ENCODE results near the gene CSTPP1. TPM values are rescaled to one million over a fixed set of nuclear protein-coding genes. Genes with fewer than 3 reads are reported as not detected.

CSTPP1 gene
- total and polyA plus RNA-seq, 4 donors, result 12.5 to 26.0 (median 20.9) TPM

DNA sequence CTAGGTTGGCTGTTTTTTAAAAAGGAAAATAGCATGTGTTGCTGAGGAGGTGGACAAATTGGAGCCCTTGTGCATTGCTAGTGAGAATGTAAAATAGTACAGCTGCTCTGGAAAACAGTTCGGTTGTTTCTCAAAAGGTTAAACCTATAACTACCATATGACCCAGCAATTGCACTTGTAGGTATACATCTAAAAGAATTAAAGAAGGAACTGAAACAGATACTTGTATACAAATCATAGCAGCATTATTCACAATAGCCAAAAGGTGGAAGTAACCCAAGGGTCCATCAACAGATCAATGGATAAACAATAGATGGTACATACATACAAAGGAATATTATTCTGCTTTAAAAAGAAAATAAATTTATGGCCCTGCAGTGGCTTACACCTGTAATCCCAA is 111.4 kb downstream of the CSTPP1 start:
- H3K27ac ChIP-seq (ENCODE audit: low read depth in 1 of 2, low read length in 2 of 2), result no peak overlapping the region
- no peaks in the 10 kb centered on the region for H3K9me3 ChIP-seq (ENCODE audit: control insufficient read depth, low read length)
- H3K4me1 ChIP-seq (ENCODE audit: control insufficient read depth in 1 of 2, insufficient read depth in 2 of 2, low read length in 2 of 2), result peaks cover 0 to 5% of the 10 kb centered on the region in 2 donors
- intact Hi-C loops (cut with DNase I), result no loop called here
- no peak for DNase-seq
- no peaks in the 10 kb centered on the region for H3K36me3 ChIP-seq (ENCODE audit: control insufficient read depth in 1 of 2, insufficient read depth in 2 of 2, low read length in 1 of 2)
- no peak for ATAC-seq (ENCODE audit: low FRiP score)
- 97% methylated on average over 1 of the region's 1 CpG for WGBS, 2 donors
- no peaks in the 10 kb centered on the region for H3K27me3 ChIP-seq (ENCODE audit: control insufficient read depth in 1 of 2, insufficient read depth in 2 of 2, low read length in 1 of 2)
- H3K4me3 ChIP-seq (ENCODE audit: low read length in 2 of 2), result no peak overlapping the region

DNA sequence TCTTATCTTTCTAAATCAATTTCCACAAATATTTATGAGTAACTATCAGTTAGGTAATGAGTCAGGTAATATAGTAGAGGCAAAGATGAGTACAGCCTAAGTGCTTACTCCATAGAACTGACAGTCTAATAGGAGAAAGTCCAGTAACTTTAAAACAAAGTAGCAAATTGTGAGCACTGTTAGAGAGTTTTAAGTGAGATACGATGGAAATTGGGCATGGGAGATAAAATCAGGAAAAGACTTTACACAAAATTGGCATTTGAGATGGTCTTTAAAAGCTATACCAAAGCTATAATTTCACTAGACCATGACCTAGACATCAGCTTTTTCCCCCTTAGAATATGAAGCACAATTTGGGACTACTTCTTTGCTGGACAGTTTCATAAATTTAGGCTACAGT is 113.7 kb downstream of the CSTPP1 start:
- Histone ChIP-seq H3K4me3 (ENCODE audit: low read length in 2 of 2) (no peak overlapping the region), H3K36me3 (ENCODE audit: control insufficient read depth in 1 of 2, insufficient read depth in 2 of 2, low read length in 1 of 2) (no peaks in the 10 kb centered on the region), H3K27me3 (ENCODE audit: control insufficient read depth in 1 of 2, insufficient read depth in 2 of 2, low read length in 1 of 2) (no peaks in the 10 kb centered on the region), H3K4me1 (ENCODE audit: control insufficient read depth in 1 of 2, insufficient read depth in 2 of 2, low read length in 2 of 2) (peaks cover 0 to 5% of the 10 kb centered on the region in 2 donors), H3K27ac (ENCODE audit: low read depth in 1 of 2, low read length in 2 of 2) (no peak overlapping the region), H3K9me3 (ENCODE audit: control insufficient read depth, low read length) (no peaks in the 10 kb centered on the region)
- ATAC-seq (ENCODE audit: low FRiP score) (no peak), DNase-seq (no peak)
- 97 to 100% methylated on average over 1 of the region's 1 CpG for WGBS, 2 donors
- intact Hi-C loops (cut with DNase I), result no loop called here

DNA sequence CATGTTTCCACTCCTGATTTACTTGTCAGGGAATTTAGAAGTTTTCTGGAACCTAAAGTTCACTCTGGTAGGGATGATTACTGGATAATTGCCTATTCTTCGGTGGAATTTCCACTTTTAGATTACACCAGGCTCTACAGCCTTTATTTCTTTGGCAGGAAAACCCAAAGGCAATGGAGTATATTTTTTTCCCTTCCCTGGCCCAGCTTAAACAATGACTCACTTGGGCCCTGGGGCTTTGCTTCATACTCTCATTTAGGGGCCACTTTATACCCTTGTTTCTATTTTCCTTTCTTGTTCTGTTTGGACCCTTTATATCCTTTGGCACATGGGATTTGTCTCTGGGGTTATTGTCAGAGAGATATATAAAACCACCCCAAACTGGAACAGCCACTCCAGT is 114.7 kb downstream of the CSTPP1 start:
- Histone ChIP-seq H3K27ac (ENCODE audit: low read depth in 1 of 2, low read length in 2 of 2) (peak overlapping the region in 1 of 2 donors; percentile 96), H3K9me3 (ENCODE audit: control insufficient read depth, low read length) (no peaks in the 10 kb centered on the region), H3K4me3 (ENCODE audit: low read length in 2 of 2) (no peak overlapping the region), H3K4me1 (ENCODE audit: control insufficient read depth in 1 of 2, insufficient read depth in 2 of 2, low read length in 2 of 2) (peaks cover 0 to 5% of the 10 kb centered on the region in 2 donors), H3K36me3 (ENCODE audit: control insufficient read depth in 1 of 2, insufficient read depth in 2 of 2, low read length in 1 of 2) (no peaks in the 10 kb centered on the region), H3K27me3 (ENCODE audit: control insufficient read depth in 1 of 2, insufficient read depth in 2 of 2, low read length in 1 of 2) (no peaks in the 10 kb centered on the region)
- intact Hi-C loops (cut with DNase I), result no loop called here
- no peak for DNase-seq
- ATAC-seq (ENCODE audit: low FRiP score), result peak; percentile 89
- 0 to 6% methylated on average over 1 of the region's 1 CpG for WGBS, 2 donors

DNA sequence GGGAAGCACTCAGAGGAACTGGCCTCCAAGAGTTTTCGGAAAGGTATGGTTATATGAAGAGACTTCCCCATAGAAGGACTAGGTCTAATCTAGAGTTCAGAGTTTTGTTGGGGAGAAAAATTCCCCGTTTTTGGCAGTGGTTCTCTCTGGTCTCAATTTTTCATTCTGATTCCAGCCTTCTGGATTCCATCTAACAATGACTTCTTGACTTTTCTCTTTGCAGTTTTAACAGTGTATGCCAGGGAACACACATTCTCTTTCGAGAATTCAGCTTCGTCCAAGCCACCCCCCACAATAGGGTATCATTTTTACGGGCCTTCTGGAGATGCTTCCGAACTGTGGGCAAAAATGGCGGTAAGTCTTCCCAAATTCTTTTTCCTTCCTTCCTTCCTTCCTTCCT is 115.6 kb downstream of the CSTPP1 start:
- H3K4me1 ChIP-seq (ENCODE audit: control insufficient read depth in 1 of 2, insufficient read depth in 2 of 2, low read length in 2 of 2), result peaks cover 0 to 5% of the 10 kb centered on the region in 2 donors
- H3K36me3 ChIP-seq (ENCODE audit: control insufficient read depth in 1 of 2, insufficient read depth in 2 of 2, low read length in 1 of 2), result no peaks in the 10 kb centered on the region
- peak; percentile 17 for ATAC-seq (ENCODE audit: low FRiP score)
- no peak for DNase-seq
- no peak overlapping the region for H3K4me3 ChIP-seq (ENCODE audit: low read length in 2 of 2)
- no peak overlapping the region for H3K27ac ChIP-seq (ENCODE audit: low read depth in 1 of 2, low read length in 2 of 2)
- H3K27me3 ChIP-seq (ENCODE audit: control insufficient read depth in 1 of 2, insufficient read depth in 2 of 2, low read length in 1 of 2), result no peaks in the 10 kb centered on the region
- 74 to 78% methylated on average over 7 of the region's 7 CpGs for WGBS, 2 donors
- no peaks in the 10 kb centered on the region for H3K9me3 ChIP-seq (ENCODE audit: control insufficient read depth, low read length)
- intact Hi-C loops (cut with DNase I), result no loop called here

DNA sequence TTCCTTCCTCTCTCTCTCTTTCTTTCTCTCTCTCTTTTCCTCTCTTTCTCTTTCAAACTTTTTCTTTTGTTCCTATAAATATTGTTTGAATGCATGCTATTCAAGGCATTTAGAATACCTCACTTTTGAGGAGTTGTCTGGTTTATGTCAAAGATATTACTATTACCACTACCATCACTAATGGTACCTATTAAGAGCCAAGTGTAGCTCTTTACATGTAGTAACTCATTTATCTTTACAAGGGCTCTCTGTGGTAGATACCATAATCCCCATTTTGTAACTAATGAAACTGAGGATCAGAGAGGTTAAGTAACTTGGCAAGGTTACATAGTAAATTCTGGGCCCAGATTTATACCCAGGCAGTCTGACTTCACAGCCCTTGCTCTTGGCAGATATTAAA is 116.0 kb downstream of the CSTPP1 start:
- ATAC-seq (ENCODE audit: low FRiP score) (no peak), DNase-seq (no peak)
- Histone ChIP-seq H3K9me3 (ENCODE audit: control insufficient read depth, low read length) (no peaks in the 10 kb centered on the region), H3K27me3 (ENCODE audit: control insufficient read depth in 1 of 2, insufficient read depth in 2 of 2, low read length in 1 of 2) (no peaks in the 10 kb centered on the region), H3K4me1 (ENCODE audit: control insufficient read depth in 1 of 2, insufficient read depth in 2 of 2, low read length in 2 of 2) (peaks cover 0 to 5% of the 10 kb centered on the region in 2 donors), H3K4me3 (ENCODE audit: low read length in 2 of 2) (no peak overlapping the region), H3K36me3 (ENCODE audit: control insufficient read depth in 1 of 2, insufficient read depth in 2 of 2, low read length in 1 of 2) (no peaks in the 10 kb centered on the region), H3K27ac (ENCODE audit: low read depth in 1 of 2, low read length in 2 of 2) (no peak overlapping the region)
- intact Hi-C loops (cut with DNase I), result no loop called here

DNA sequence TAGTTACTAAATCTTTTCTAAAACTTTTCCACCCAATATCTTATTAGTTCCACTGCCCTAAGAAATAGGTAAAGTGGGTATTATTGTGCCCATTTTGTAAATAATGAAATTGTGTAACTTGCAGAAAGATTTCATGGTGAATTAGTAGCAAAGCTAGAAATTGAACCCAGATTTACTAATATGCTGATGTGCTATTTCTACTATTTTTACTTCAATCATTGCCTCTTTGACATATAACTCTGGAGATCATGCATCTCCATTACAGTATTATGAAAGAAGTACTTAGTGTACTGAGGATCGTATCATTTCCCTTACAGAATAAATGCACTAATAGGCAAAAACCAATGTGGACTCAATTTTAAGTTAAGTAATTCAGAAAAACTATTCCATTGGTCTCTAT is 119.0 kb downstream of the CSTPP1 start:
- Histone ChIP-seq H3K27ac (ENCODE audit: low read depth in 1 of 2, low read length in 2 of 2) (no peak overlapping the region), H3K4me1 (ENCODE audit: control insufficient read depth in 1 of 2, insufficient read depth in 2 of 2, low read length in 2 of 2) (peaks cover 0 to 5% of the 10 kb centered on the region in 2 donors), H3K4me3 (ENCODE audit: low read length in 2 of 2) (no peak overlapping the region), H3K27me3 (ENCODE audit: control insufficient read depth in 1 of 2, insufficient read depth in 2 of 2, low read length in 1 of 2) (no peaks in the 10 kb centered on the region), H3K9me3 (ENCODE audit: control insufficient read depth, low read length) (no peaks in the 10 kb centered on the region), H3K36me3 (ENCODE audit: control insufficient read depth in 1 of 2, insufficient read depth in 2 of 2, low read length in 1 of 2) (no peaks in the 10 kb centered on the region)
- WGBS, 2 donors, result 95 to 96% methylated on average over 1 of the region's 1 CpG
- DNase-seq (no peak), ATAC-seq (ENCODE audit: low FRiP score) (no peak)
- intact Hi-C loops (cut with DNase I), result no loop called here

DNA sequence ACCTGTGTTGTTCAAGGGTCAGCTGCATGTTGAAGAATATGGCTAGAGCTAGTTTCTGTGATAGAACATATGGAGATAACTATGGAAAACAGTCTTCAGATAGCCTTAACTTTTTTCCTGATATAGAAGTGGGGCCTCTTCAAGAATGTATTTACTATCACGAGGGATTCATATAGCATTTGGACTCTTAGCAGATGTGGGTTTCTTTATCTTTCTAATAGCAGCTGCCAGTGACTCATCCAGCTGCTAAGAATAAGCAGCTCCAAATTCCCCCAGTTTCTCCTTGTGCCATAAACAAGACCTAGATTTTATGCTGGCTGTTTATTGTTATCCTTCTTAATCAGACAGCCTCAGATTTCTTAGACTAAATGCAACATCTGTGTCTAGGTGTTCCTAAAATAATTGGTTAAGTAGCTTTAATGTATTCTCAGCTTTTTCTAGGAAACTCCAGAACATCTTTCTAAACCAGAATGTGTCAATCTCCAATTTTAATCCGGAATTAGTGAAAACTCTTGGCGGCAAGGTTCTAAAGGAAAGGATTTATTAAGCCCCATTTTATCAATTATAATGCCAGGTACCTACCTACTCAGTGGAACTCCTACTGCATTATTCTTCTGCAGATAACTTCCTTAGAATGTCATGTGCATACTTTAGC is 119.8 kb downstream of the CSTPP1 start:
- no peaks in the 10 kb centered on the region for H3K9me3 ChIP-seq (ENCODE audit: control insufficient read depth, low read length)
- ATAC-seq (ENCODE audit: low FRiP score), result no peak
- no peak overlapping the region for H3K4me3 ChIP-seq (ENCODE audit: low read length in 2 of 2)
- no peaks in the 10 kb centered on the region for H3K27me3 ChIP-seq (ENCODE audit: control insufficient read depth in 1 of 2, insufficient read depth in 2 of 2, low read length in 1 of 2)
- peaks cover 0 to 5% of the 10 kb centered on the region in 2 donors for H3K4me1 ChIP-seq (ENCODE audit: control insufficient read depth in 1 of 2, insufficient read depth in 2 of 2, low read length in 2 of 2)
- WGBS, 2 donors, result 70 to 72% methylated on average over 3 of the region's 3 CpGs
- no peak for DNase-seq
- no peaks in the 10 kb centered on the region for H3K36me3 ChIP-seq (ENCODE audit: control insufficient read depth in 1 of 2, insufficient read depth in 2 of 2, low read length in 1 of 2)
- intact Hi-C loops (cut with DNase I), result no loop called here
- H3K27ac ChIP-seq (ENCODE audit: low read depth in 1 of 2, low read length in 2 of 2), result no peak overlapping the region

DNA sequence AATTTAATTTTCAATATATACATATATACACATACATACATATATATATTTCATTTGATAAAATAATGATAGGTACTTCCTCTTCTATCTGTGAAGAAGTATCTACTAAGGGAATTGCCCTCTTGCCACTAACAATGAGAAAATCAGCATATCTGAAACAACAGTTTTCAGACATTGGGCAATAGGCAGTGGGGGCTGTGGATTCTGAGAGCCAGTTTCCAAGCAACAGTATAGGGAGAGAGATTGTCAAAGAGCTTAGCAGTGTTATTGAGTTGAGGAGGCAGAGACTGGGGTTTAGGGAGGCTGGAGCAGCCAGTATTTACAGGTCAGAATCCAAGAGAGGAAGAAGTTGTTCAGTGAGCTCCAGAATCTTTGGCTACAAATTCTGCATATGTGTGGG is 120.8 kb downstream of the CSTPP1 start:
- intact Hi-C loops (cut with DNase I), result no loop called here
- Histone ChIP-seq H3K27ac (ENCODE audit: low read depth in 1 of 2, low read length in 2 of 2) (no peak overlapping the region), H3K4me3 (ENCODE audit: low read length in 2 of 2) (no peak overlapping the region), H3K27me3 (ENCODE audit: control insufficient read depth in 1 of 2, insufficient read depth in 2 of 2, low read length in 1 of 2) (no peaks in the 10 kb centered on the region), H3K36me3 (ENCODE audit: control insufficient read depth in 1 of 2, insufficient read depth in 2 of 2, low read length in 1 of 2) (no peaks in the 10 kb centered on the region), H3K4me1 (ENCODE audit: control insufficient read depth in 1 of 2, insufficient read depth in 2 of 2, low read length in 2 of 2) (no peaks in the 10 kb centered on the region), H3K9me3 (ENCODE audit: control insufficient read depth, low read length) (no peaks in the 10 kb centered on the region)
- DNase-seq (no peak), ATAC-seq (ENCODE audit: low FRiP score) (no peak)

DNA sequence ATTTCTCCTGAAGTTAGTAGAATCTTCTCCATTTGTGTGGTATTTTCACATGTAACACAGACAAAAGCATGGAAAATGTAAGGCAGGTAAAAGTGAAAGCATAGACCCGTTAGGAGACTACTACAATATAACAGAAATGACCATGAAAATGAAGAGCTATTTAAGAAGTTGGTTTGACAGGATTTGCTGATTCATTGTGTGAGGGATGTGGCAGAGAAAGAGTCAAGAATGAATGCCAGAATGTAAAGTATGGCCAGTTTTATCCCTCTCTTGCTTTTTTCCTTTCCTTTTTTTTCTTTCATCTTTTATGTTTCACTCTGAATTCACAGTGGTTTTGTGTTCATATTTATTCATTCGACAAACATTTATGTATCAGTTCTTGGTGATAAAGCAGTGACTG is 124.2 kb downstream of the CSTPP1 start:
- Histone ChIP-seq H3K36me3 (ENCODE audit: control insufficient read depth in 1 of 2, insufficient read depth in 2 of 2, low read length in 1 of 2) (no peaks in the 10 kb centered on the region), H3K4me1 (ENCODE audit: control insufficient read depth in 1 of 2, insufficient read depth in 2 of 2, low read length in 2 of 2) (no peaks in the 10 kb centered on the region), H3K4me3 (ENCODE audit: low read length in 2 of 2) (no peak overlapping the region), H3K9me3 (ENCODE audit: control insufficient read depth, low read length) (no peaks in the 10 kb centered on the region), H3K27ac (ENCODE audit: low read depth in 1 of 2, low read length in 2 of 2) (no peak overlapping the region), H3K27me3 (ENCODE audit: control insufficient read depth in 1 of 2, insufficient read depth in 2 of 2, low read length in 1 of 2) (no peaks in the 10 kb centered on the region)
- ATAC-seq (ENCODE audit: low FRiP score) (no peak), DNase-seq (no peak)
- 75 to 79% methylated on average over 2 of the region's 2 CpGs for WGBS, 2 donors
- intact Hi-C loops (cut with DNase I), result no loop called here

Data from aorta (tissue), 5 donors.